HuH-7.5 (cell line): ENCODE results near the gene MMP19.
"Not testable (repeated sequence)": the region's sequence is repeated elsewhere in the genome, so short reads cannot be mapped to it uniquely, and the experiment has no call there.

Experiments used
- DNase-seq: peaks from one replicate; pipeline ENCODE4 v3.0.0; 2011; ENCODE audit warnings: low spot score

MMP19 gene

DNA sequence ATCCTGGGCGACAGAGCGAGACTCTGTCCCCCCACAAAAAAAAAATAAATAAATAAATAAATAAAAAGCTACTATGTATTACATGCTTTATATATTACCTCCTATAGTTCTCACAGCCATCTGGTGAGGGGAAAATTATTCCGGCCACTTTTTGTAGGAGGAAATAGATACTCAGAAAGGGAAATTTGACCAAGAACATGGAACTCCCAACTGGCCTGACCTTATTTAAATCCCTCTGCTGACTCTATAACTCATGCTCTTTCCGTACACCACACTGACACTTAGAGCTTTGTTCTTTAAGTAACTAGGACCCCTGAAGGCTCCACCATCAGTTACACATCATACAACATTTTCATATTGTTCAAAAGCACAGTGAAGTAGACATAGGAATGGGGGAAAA is 2.2 kb upstream of the MMP19 start:
- no peak for DNase-seq

DNA sequence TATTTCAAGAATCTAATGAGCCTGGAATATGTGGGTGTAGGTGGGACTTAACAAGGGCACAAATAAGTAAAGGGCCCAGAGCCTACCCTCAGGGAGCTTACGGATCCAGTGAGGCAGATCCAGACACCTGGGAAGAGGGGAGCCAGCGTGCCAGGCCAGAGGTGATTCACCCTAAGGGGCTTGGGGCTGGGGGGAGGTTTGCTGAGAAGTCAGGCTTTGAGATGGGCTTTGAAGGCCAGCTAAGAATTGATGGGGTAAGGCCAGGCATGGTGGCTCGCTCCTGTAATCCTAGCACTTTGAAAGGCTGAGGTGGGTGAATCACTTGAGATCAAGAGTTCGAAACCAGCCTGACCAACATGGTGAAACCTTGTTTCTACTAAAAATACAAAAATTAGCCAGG is 695 bp upstream of the MMP19 start:
- no peak for DNase-seq

- DNase-seq: no peak
Observed at GRCh38 chr12:55840581-55841351, 2.0 kb downstream of the MMP19 start.

DNA sequence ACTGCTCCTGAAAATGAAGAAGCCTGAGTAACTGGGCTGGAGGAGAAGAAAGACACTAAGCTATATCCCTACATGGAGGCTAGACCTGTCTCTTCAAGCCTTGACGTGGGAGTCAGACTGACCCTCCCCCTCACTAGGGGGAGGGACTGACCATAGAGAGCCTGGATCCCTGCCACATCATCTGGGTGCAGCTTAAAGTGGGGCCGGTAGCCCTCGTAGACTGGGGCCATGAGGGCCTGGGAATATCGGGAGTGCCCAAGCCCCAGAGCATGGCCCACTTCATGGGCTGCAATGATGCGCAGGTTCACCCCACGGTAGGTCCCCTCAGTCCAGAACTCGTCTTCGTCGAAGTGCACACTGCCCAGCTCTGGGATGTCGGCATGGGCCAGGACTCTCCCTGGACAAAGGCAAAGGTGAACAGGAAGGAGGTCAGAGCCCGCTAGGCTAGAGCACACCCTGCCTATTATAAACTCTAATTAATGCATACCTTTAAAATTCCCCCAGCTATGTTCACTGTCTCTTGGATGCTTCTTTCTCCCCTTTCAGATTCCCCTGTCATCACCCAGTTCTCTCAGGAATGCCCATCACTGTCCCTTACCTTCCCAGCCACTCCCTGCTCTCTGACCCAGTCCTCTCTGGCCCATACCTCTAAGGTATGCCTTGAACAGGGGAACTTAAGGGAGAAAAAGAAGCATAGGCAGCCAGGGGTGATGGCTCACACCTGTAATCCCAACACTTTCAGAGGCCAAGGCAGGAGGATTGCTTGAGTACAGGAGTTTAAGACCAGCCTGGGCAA is 3.2 kb downstream of the MMP19 start:
- no peak for DNase-seq

GRCh38 chr12:55838361-55838760 is 4.4 kb downstream of the MMP19 start:
- no peak for DNase-seq

- DNase-seq: not testable (repeated sequence)
Observed at GRCh38 chr12:55834400-55834799, 8.3 kb downstream of the MMP19 start.

DNA sequence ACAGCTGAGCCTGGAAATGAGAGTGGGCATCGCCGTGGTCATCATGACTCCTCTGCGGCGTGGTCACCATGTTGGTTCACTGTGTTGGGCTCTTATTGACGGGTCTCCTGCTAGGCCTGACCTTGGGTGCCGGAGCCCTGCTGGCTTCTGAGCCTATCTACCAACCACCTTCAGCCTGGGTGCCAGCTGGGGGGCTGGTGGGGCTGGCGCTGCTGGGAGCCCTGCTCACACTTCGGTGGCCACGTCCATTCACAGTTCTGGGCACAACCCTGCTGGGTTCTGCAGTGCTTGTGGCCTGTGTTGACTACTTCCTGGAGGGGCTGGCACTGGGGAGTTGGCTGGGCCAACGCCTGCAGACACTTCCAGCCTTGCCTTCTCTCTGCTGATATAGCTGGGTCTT is 9.7 kb downstream of the MMP19 start:
- DNase-seq: no peak

- DNase-seq: no peak
Observed at GRCh38 chr12:55831447-55831815, 11.3 kb downstream of the MMP19 start.

DNA sequence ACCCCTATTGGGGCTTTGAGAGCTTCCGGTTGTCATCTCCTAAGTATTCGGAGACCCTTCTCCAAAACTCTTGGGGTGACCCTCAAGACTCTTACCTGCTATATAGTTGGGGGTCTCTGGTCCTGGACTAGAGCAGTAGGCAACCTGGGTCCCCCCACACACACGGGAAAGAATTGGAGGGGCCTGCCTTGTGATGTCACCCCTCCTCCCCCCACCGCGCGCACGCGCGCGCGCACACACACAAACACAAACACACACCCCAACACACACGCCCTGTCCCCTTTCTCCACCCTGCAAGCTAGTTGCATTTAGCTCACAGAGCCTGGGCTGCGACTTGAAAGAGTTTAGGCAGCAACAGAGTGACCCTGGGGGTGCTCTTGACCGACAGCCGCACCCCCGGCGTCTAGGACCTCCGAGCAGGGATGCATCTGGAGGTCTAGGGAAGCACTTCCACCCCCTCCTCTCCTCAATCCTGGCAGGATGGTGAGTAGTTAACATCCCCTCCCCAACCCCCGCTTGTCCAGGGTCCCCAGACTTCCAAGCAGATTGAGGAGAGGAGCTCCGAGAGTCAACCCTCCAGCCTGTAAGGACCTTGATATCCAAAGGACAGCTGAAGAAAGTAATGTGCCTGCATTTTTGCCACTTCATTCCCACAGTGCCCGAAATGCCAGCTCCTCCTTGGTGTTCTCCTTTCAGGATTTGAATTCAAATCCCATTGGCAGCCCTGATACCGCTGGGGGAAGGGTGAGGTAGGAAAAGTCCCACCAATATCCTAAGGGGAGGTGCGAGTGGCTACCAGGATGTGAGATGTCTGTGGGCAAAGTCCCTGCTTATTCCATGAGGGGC is 11.9 kb downstream of the MMP19 start:
- peak; percentile 51 for DNase-seq

DNA sequence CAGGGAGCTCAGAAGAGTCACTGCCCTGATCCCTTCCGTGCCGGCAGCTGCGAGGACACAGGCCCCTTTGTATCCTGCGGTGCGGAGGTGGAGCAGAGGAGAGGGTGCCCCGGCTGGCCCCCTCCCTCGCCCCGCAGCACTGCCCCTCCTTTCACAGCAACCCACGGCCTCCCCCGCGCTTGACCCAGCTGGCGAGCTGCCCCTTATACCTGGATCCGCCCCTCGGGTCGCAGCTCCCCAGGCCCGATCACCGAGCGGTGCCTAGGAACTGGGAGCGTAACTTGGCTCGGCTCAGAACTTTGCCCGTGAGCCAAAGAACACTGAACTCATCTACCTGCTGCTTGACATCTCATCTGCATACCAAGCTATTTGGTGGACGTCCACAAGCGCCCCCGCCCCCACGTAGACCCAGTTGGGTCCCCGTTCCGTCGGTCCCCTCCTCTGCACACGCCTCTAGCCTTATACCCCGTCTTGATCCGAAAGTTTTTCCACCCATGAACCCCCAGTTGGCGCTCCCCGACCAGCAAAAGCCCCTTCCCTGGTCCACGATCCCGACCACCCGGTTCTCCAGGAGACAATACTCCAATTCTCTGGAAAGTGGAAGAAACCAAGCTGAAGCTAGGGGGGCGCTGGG is 12.7 kb downstream of the MMP19 start:
- peak; percentile 51 for DNase-seq

GRCh38 chr12:55828357-55828756 is 14.4 kb downstream of the MMP19 start:
- no peak for DNase-seq

DNA sequence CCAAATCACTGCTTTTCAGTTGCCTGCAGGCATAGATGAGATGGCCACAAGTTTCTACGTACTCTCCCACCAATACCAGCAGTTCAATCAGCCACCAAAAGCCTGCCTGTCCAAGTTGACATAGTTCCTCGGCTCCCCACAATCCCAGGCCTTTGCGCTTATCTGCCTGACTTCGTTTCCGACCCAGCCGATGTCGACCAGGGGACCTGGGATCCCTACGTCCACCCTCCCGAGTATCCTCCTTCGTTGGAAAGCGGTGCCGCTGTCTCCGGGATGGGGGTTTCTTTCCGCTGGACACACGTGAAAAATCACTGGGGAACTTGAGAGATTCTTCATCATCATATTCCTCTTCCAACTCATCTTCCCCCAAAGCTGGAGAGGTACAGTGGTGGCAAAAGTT is 14.9 kb downstream of the MMP19 start:
- DNase-seq: no peak

- DNase-seq: no peak
Observed at GRCh38 chr12:55824726-55825125, 18.0 kb downstream of the MMP19 start.

DNA sequence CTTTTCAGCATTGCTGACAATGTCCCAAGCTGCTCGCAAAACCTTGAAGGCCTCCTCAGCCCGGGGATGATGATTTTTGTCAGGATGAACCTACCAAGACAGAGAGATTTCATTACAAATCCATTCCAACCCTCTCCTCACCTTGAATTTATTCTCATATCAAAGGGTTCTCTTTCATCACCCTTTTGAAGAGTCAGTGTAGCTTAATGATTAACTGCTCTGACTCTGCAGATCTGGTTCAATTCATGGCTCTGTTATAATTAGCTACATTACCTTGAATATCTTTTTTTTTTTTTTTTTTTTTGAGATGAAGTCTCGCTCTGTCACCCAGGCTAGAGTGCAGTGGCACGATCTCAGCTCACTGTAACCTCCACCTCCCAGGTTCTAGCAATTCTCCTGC is 19.3 kb downstream of the MMP19 start:
- no peak for DNase-seq

DNA sequence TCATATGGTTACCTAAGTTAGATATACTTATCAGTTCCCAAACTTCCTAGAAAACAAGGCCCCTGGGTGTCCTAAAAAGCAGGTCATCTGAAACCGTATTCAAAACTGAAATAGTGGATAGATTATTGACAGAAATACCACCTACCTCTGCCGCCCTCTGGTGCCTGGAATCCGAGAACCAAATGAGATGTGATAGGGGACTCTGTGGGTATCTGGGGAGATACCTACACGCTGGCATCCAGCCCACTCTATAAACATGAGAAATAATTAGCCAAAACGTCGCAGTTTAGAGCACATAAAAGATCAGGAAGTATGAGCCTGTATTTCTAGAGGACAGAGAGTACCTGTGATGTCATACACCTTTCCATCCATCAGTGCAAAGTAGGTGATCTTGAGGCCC is 20.5 kb downstream of the MMP19 start:
- DNase-seq: no peak

GRCh38 chr12:55820679-55821078 is 22.1 kb downstream of the MMP19 start:
- DNase-seq: no peak

DNA sequence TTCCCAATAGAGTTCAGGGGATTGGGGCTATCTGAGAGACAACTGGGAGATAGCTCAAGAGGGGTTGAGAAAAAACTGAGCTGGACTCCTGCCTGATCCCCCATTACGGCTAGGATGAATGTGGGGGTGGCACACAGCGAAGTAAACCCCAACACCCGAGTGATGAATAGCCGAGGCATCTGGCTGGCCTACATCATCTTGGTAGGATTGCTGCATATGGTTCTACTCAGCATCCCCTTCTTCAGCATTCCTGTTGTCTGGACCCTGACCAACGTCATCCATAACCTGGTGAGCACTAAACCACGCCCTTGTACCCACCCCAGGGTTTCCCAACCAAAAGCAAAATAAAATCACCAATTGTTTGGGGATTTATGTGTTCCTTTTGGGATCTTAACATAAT is 23.9 kb downstream of the MMP19 start:
- no peak for DNase-seq

DNA sequence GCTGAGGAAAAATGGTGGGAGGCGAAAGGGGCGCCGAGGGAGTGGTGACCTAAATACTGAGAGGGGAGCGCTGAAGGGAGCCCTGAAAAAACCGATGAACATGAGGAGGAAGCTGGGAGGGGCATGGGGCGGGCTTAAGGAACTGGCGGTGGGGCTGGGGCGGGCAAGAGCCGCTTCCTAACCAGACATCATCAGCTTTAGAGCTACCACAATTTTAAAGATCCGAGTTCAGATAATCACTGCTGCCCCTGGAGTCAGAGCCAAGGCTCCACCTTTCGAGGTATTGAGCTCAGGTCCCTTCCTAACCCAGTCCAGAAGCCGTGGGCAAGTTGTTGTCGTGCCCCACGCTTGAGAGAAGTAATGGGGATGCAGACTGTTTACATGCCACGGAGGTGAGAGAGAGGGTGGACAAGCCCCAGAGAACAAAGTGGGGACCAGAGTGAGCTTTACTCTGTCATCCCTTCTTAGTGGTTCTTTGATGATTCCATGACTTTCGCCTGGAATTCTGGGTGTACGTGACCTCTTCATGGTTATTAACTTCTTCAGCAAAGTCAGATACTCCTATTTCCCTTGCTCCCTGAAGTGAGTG is 24.5 kb downstream of the MMP19 start:
- no peak for DNase-seq

DNA sequence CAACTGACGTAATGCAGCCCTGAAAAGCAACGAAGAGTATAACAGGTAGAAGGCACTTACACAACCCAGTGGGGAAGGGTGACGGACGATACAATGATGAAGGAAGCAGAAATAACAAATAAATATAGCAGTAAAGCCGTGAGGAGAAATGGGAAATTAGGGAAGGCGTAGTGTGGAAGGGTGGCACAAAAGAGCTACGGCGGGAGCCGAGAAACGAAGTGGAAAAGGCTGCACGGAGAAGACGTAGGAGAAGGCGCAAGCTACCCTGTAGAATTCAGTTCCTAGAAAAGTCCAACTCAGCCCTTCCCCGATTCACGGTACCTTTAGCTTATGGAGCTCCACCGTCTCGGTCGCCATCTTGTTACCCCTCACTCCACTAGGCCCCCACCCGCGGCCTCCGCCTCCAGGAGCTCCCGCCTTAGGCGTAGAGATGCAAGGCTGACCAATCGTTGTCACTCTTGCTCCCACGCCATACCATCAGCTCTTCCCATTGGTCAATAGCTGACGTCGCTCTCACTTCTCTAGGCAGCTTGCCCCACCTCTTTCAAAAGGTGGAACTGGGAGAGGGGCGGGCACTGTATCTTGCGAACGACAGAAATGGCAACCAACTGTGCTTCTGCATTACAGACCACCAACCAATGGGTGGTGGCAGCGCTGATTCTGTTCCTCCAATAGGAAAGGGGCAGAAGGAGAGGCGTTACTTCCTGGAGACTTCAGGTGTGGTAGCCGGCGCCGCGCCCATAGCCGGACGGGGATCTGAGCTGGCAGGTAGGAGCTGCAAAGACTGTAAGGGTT is 25.2 kb downstream of the MMP19 start, which contains the start of the genes ORMDL2 and SARNP:
Gene ORMDL2, plus strand, starts transcription at position 697 of the 795 bp plus-strand sequence. CDS start 959 bp downstream, outside the sequence.
Gene SARNP, minus strand, starts transcription at position 380 of the 795 bp plus-strand sequence. Its CDS starts 23 bp downstream, at position 357.
- peak; percentile 91 for DNase-seq

GRCh38 chr12:55816881-55817344 is 25.8 kb downstream of the MMP19 start:
- no peak for DNase-seq

DNA sequence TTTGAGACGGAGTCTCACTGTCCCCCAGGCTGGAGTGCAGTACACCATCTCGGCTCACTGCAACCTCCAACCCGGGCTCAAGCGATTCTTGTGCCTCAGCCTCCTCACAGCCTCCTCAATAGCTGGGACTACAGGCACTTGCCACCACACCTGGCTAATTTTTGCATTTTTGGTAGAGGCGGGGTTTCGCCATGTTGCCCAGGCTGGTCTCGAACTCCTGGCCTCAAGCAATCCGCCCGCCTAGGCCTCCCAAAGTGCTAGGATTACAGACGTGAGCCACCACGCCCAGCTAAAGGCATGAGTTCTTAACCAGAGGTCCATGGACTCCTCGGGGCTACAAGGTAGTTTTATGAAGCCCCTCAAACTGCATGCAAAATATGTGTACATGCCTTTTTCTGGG is 27.3 kb downstream of the MMP19 start:
- no peak for DNase-seq
